Occipital lobe (tissue), 2 donors: ENCODE results near the gene MOCS1. TPM values are rescaled to one million over a fixed set of nuclear protein-coding genes. Genes with fewer than 3 reads are reported as not detected.
"Not testable (repeated sequence)": the region's sequence is repeated elsewhere in the genome, so short reads cannot be mapped to it uniquely, and the experiment has no call there.

Experiments
- DNase-seq: peaks from one replicate; lab custom pipeline; 2025; lab: John Stamatoyannopoulos, UW
- total RNA-seq: library from RNA; depleted of rRNA; stranded (reverse); fragments of >200 nt; gene quantifications from one replicate; pipeline ENCODE4 v1.2.3, GENCODE V29; 2014

Gene MOCS1
- 4.7 TPM for total RNA-seq

DNA sequence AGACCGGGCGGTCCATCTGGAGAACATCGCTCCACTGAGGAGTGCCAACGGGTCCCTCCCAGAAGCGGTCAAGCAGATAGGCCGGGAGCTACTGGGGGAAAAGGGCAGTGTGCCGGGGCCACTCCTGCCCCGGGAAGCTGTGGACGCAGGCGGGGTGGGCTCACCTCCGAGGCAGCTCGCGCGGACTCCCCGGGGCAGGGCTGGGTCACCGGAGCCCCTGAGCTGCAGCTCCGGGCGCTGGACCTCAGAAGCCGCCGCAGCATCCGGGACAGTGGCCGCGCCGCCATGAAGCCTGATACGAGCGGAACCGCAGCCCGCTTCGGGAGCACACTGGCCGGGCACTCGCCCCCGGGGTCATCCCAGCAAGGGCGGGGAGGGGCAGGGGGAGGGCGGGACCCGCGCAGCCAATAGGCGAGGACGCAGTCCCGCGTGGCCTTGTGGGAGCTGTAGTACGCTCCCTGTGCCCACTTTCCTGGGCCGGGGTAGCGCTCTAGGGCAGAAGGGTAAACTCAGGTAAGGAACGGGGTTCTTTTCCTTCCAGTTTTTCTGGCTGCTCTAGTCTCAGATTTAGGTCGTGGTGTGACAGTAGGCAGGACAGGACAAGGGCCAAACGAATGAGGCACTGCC, at the start of gene MOCS1:
Gene MOCS1, minus strand, starts transcription at position 332 of the 627 bp plus-strand sequence. Its CDS starts 45 bp downstream, at position 287.
- DNase-seq: peak; percentile 79

DNA sequence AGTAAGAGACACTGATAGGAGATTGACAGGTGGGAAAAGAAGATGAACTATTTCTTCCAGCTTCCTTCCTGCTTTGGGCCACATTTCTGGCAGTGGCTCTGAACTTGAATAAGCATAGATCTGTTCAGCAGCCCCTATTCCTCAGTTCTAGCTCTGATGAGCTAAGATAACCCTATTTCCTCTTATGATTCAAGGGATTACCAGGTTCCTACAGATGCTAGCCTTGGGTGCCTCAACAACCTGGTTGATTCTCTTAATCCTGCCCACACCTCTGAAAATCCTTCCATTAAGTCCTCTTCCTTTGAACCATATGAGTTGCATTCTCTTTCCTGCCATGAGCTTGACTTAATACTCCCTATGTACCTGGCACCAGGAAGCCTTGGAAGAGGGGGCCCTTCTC, 49.8 kb upstream of the MOCS1 start:
- no peak for DNase-seq

DNA sequence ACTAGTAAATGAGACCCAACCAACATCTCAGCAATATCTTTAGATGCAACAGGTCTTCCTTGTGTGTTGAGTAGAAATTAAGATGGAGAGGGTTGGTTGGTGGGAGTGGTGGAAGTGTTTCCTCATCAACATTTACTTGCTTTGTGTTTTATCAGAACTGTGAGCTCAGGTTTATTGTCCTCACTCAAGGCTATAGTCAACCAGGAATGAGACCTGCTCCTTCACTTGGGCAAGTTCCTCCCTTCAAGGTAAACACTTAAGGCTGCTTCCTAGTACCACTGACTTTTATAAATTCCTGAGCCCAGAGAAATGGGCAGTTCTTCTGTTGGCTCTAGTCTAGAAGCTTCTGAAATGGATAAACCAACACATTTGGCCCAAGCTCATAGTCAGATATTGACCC, 48.9 kb upstream of the MOCS1 start:
- DNase-seq: no peak

DNA sequence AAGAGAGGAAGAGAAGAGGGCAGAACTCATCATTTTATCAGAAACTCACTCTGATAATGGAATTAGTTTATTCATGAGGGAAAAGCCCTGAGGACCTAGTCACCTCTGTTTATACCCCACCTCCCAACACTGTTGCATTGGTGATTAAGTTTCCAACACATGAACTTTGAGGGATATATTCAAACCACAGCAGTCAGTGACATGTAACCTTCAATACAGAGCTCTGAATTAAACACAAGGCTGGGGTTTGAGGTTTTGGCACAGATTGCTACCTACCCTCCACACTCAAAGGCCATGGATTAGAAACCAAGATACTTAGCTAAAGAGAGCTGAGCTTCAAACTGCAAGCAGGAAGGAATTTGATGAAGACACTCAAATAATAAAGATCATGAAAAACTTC, 48.5 kb upstream of the MOCS1 start:
- no peak for DNase-seq

DNA sequence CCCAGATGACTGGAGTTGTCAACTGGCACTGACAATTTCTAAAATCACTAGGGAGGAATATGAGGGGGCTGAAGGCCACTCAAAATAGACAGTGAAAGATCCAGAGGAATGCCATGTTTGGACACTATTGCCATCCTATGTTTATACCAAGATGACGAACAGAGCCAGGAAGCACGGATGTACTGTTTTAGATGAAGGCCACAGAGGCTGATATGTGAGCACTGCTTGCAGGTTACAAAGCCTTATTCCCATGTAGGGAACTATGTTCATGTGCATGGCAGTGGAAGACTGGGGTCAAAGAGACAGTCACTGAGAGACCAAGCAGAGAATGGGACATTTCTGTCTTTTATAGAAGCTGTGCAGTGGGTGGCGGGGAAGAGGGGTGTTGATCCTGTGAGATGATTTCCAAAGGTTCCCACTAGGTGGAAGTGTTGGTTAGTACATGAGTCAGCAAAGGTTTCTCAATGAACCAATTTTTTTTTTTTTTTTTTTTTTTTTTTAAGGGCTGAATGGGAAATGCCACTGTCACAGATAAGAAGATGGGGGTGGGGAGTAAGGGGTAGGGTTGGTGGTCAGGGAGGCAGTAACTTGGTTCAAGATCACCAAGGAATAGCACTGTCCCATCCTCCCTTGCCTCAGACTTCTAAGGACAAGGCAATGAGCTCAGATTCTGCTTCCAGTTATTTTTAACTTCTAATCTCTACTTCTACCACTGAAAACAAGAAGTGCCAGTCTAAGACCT, 46.7 kb upstream of the MOCS1 start:
- no peak for DNase-seq

DNA sequence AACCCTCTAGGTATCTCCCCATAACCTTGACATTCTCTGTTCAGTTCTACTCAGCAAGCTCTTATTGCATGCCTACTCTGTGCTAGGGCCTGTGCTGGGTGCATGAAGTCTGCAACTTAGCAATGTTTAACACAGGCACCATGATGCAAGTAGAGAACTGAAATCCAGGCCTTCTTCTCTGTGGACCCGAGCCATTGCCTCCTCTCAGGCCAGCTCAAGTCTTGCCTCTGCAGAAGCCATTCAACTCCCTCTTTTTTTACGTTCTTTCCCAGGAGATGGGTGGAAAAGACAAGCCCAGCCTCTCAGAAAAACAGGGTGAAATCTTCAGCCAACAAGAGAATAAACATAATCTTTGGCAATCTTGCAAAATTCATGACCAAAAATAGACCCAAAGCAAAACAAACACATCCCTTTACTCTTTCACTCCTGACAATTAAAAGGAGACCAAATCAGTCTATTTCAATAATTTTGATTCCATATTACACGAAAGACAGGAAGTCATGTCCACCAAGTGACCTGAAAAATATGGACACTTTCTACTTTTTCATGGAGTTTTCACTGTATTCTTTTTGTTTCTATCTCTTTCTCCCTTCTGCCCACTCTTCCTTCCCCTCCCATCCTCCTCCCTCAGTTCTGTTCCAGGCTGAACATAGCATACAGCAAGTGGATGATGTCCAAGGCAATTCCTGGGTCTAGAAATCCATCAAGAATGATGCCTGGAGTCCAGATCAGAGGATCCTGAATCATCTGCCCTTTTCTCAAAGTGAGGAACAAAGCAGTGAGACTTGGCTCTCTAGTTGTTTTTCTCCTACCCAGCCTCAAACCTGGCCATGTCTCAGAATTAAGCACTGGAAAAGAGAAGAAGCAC, 45.4 kb upstream of the MOCS1 start:
- DNase-seq: no peak

DNA sequence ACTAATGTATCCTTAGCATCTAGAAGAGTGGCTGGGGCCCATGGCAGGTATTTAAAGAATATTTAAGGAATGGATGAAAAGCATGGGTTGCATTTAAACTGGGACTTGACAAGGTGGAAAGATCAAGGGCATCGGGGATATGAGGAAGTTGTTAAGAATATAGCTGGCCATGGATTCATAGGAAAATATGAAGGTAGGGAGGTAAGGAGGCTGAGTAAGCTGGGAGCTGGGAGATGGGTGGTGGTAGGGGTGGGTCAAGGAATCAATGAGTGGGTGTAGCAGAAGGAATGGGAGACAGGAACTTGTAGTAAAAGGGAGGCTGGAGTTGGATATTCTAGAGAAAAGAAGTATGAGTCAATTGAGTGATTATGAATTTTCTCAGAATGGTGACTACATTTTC, 44.0 kb upstream of the MOCS1 start:
- DNase-seq: no peak

DNA sequence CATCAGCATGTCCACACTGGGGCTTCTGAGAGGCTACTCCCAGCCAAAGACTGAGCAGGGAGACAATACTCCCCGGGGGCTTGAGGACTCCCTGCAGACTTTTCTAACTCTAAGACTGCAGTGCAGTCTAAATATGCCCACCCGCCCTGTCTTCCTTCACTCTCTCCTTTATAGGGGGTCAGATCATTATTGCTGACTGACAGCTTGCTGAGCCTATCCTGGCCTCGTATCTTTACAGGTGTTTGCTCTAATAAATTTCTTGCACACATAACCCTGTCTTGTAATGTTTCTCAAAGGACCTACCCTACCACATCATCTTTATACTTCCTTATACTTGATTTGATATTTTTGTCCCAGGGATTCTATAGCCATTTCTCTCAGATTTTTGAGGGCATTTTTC, 39.4 kb upstream of the MOCS1 start:
- no peak for DNase-seq

DNA sequence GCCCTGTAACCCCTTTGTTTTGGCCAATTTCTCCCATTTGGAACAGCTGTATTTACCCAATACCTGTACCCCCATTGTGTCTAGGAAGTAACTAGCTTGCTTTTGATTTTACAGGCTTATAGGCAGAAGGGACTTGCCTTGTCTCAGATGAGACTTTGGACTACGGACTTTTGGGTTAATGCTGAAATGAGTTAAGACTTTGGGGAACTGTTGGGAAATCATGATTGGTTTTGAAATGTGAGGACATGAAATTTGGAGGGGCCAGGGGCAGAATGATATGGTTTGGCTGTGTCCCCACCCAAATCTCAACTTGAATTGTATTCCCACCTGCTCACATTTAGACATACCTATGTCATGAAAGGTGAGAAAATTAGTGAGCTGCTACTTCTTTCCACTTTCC, 38.5 kb upstream of the MOCS1 start:
- DNase-seq: not testable (repeated sequence)

DNA sequence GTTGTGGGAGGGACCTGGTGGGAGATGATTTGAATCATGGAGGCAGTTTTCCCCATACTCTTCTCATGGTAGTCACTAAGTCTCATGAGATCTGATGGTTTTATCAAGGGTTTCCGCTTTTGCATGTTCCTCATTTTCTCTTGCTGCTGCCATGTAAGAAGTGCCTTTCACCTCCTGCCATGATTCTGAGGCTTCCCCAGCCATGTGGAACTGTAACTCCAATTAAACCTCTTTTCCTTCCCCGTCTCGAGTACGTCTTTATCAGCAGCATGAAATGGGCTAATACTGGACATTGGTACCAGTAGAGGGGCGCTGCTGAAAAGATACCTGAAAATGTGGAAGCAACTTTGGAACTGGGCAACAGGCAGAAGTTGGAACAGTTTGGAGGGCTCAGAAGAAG, 36.9 kb upstream of the MOCS1 start:
- DNase-seq: not testable (repeated sequence)

DNA sequence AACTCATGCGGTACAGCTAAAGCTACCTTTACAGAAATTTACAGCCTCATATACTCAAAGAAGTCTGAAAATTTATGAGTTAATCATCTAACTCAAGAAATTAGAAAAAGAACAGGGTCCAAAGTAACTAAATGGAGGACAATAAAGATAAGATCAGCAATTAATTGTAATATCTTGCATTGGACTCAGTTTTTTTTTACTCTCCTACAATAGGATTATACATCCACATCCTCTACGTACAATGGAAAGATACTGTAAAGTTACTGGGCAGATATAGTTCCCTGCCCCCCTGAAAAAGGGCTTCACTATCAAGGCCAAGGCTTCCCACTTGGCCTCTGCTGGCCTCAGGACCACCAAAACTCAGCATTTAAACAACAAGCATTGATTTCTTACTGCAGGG, 31.5 kb upstream of the MOCS1 start:
- no peak for DNase-seq

DNA sequence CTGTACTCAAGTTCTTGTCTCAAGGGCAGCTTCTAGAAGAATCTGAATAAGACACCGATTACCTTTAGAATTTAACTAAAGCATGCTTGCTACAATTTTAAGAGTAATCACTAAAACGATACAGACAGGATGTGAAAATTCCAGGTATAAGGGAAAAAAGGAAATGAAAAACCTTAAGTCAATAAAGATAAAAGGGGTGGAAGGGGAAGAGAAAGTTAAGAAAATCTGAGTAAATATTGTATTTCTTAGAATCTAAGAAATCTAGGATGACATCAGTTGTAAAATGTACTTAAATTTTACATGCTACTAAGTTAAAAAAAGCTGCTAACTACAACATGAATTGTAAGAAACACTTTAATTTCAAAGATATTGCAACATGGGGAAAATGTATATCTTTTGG, 30.3 kb upstream of the MOCS1 start:
- DNase-seq: no peak

DNA sequence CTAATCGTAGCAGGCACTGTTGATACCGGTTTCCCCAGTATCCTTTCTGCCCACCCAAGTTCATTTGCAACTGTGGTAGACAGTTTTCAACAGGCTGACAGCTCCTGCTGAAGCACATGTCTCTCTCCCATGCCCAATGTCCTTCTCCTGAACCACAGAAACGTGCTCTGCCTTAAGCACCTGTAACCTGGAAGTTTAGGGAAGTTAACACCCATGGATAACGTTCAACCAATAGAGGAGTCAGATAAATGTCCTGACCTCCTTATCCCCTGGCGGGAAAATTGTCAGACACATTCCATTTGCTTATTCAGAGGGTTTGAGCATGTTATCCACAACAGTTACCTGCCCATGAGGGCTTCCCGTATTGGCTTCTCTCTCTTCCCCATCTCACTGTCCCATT, 29.8 kb upstream of the MOCS1 start:
- no peak for DNase-seq

DNA sequence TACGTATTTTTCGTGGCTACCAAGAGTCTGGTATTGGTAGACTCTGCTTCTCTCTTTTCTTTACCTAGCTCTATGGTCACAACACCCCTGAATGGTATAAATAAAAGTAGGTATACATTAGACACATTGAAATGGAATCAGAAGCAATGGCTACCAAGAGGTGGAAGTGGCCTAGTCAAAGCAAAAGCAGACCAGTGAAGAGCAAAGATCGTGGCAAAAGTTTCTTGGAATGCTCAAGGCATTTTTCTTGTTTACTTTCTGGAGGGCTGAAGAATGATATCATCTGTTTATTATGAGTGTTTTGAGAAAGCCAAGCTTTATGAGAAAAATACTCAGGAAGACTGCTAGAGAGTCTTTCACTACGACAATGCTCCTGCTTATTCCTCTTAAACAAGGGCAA, 28.6 kb upstream of the MOCS1 start:
- DNase-seq: no peak

DNA sequence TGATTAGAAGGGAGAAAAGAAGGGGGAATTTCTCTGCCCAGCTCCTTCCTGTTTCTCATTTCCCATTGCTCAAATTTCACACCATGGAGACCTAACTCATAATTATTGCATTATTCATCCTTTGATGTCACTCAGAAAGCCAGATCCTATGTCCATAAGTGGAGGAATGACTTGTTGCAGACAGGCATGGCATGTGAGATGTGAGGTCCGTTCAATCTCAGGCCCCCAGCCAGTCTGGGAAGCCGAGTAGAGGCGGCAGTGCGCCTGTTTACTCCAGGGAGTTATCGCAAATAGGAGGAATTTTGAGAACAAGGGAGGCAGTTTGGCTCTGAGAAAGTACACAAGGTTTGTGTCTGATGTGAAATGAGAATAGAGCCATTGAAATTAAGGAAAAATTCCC, 26.9 kb upstream of the MOCS1 start:
- DNase-seq: no peak

DNA sequence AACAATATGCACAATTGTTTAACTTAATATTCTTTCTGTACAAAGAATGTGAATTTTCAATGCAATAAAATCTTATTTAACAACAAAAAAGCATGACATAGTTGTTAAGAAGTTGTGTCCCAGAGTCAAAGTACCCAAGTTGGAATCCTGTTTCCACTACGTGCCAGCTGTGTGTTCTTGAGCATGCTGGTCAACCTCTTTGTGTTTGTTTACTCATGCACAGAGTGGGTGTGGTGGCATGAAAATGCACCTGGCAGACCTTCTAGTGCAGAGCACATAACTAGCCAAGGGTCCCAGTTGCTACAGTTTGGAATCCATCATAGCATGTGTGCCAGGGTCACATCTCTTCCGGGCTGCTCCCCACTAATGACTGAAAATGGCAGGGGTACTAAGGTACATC, 24.7 kb upstream of the MOCS1 start:
- DNase-seq: no peak

DNA sequence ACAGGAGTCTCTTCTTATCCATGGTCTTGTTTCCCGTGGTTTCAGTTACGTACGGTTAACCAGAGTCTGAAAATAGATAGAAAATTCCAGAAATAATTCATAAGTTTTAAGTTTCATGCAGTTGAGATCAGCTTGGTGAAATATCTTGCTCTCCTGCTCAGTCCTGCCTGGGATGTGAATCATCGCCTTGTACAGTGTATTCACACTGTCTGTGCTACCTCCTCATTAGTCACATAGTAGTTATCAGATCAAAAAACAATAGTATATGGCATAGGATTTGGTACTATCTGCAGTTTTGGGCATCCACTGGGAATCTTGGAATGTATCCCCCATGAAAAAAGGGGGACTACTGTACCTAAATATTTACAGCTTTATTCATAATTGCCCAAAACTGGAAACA, 22.7 kb upstream of the MOCS1 start:
- DNase-seq: no peak

DNA sequence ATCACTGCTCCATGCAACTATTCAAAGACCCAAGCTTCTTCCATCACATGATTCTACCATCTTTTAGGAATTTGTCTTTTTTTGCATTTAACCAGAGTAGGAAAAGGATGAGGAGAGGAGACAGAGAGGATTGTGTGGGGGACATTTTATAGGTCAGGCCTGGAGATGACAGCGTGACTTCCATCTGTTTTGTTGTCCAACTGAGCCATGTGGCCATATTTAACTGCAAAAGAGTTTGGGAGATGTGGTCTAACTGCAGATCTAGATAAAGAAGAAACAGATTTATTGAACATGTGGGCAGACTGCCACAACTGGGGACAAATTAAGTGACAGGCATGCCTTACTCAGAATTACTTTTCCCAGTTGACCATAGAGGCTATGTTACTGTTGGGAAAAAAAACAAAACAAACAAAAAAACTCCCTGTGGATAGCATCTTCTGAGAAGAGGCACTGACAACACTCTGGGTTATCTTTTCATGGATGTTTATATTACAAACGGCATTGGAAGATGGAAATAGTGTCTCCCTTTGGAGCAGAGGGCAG, 18.9 kb upstream of the MOCS1 start:
- no peak for DNase-seq

DNA sequence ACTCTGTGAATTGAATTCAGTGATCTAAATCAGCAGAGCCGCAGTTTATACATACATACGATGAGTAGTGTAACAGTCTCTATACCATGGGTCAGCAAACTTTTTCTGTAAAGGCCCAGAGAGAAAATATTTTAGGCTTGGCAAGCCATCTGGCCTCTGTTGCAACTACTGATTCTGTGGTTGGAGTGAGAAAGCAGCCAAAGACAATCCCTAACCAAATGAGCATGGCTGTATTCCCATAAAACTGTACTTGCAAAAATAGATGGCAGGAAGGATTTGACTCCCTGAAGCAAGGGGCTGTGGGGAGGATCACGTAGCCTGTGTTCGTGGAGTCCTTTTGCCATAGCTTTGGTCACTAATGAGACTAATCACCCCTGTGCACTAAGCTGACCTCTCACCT, 17.9 kb upstream of the MOCS1 start:
- DNase-seq: no peak

DNA sequence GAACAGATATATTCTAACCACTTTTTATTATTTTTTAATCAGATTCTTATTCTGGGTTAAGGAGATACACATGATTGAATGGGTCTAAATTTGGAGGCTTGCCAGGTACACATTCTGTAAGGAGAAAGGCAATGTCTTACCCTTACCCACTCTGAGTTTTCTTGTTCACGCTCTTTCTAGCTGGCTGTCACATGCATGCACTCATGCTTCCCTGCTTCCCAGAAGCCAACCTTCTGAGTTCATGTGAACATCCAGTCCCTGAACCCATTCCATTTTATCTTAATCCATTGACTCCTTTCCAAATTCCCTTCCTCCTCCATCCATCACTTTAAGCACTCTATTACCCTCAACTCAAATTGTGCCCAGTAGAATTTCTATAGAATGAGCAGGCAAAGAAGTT, 17.5 kb upstream of the MOCS1 start:
- DNase-seq: no peak

DNA sequence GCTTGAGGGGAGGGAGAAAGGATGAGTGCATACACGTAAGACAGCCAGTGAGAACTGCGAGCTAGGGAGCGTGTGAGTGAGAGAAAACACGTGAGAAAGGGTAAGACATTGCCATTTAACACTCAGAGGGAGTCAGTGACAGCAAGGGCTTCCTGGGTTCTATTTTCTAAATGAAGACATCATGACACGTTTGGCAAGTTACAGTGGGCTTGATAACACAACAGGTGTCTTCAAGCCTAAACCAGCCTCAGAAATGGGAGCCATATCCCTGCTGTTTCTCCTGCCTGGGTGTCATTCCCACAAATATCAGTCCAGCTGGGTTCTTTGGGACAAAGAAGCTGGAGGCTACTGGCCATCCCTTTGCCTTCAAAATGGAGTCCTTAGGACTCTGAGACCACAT, 16.9 kb upstream of the MOCS1 start:
- DNase-seq: no peak

DNA sequence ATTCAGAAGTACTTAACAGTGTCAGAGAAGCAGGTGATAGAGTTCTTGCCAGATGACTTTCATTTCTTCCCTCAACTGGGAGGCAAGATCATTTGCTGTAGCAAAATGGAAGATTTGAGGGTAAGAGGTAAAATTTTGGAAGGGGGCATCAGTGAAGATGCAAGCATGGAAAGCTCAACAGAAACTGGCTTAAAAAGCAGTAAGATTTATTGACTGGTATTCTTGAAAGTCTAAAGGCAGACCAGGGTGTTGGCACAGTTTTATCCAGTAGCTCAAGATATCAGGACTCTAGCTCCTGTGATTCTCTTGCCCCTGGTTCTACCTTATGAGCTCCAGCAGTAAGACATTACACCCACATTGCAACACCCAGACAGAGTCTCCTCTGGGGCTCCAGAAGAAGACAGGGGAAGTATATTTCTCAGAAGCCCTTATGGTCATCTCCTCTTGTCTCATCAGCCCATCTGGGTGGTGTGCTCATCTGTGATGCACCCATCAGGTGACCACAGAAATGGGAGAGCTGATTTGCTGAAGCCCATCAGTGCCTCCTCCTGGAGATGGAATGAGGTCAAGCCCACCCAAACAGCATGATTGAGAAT, 16.0 kb upstream of the MOCS1 start:
- DNase-seq: no peak
